ENCODE results near the gene MYLK.

- TF ChIP-seq CTCF (IDR thresholded peaks at IDR 0.05) (no peak), POLR2A (IDR thresholded peaks at IDR 0.05) (no peak), POLR2AphosphoS5 (IDR thresholded peaks at IDR 0.05) (no peak)
These were observed 79.5 kb downstream of the MYLK start for GRCh38 chr3:123804676-123805075.

All from stomach (tissue), 4 donors.